Hypothalamus (tissue), 51 donors: ENCODE data around the gene PPP4R2.
A peak's percentile ranks its signal among the peaks of the same experiment; 100 is the strongest.
"Not testable (repeated sequence)": the region's sequence is repeated elsewhere in the genome, so short reads cannot be mapped to it uniquely, and the experiment has no call there.

Experiments used
- DNase-seq, 51 donors: peaks; one replicate each; lab custom pipeline; 2025; lab: John Stamatoyannopoulos, UW

The PPP4R2 gene

GRCh38 chr3:72976281-72976741, 20.3 kb upstream of the PPP4R2 start:
- no peak for DNase-seq

DNA sequence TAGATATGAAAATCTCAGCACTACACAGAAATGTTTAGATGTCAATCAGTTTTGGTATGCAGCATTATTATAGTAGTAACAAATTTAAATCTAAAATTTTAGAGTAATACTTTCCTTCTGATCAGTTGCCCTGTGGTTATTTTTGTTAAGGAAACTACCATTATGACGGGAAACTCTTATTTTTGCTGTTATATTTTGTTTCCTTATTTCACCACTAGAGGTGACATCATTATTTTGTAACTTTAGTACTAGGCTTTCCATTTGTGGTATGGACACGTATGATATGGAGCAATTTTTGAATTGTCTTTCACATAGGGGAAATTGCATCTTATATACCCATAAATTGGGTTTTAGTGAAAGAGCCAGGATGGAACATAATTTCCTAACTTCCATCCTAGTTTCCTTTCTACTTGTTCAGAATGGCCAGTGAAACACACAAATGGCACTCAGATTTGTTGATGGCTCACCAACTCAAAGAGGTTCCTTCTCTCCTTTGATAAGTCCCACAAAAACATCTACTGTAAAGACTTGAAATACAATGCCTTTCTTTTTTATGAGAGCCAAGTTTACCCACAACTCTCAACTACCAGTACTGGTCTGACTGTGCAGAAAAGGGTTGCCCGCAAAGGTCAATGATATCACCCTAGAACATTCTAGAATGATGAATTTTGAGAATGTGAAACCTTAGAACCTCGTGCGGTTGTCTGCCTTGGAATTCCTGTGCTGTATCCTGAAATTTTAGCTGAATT, 19.4 kb upstream of the PPP4R2 start:
- DNase-seq = no peak

- no peak for DNase-seq
Measured at GRCh38 chr3:72982609-72983366, 13.8 kb upstream of the PPP4R2 start.

- DNase-seq = no peak
Measured at GRCh38 chr3:72985576-72985975, 11.0 kb upstream of the PPP4R2 start.

DNA sequence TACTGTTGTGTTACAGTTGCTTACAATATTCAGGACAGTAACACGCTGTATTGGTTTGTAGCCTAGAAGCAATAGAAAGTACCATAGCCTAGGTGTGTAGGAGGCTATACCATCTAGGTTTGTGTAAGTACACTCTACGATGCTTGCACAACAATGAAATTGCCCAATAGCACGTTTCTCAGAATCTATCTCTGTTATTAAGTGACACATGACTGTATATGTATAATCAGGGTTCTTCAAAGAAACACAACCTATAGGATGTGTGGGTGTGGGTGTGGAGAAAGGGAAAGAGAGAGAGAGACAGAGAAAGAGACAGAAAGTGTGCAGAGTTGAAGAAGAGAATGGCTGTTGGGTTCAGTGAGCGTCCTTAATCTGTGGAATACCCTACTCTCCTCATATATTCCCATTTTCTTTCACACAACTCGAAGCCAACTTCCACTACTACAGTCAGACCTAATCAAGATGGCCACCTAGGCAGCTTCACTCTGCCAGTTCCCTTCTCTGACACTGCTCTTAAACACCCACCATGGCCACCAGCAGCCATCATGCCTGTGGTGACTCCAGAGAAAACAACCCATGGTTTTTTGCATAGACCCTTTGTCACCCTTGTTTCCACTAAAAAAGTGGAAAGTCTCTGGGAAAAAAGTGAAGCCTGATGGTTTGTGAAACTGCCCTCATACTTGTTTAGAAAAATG, 5.8 kb upstream of the PPP4R2 start:
- no peak for DNase-seq

GRCh38 chr3:72991522-72991921, 5.1 kb upstream of the PPP4R2 start:
- no peak for DNase-seq

DNA sequence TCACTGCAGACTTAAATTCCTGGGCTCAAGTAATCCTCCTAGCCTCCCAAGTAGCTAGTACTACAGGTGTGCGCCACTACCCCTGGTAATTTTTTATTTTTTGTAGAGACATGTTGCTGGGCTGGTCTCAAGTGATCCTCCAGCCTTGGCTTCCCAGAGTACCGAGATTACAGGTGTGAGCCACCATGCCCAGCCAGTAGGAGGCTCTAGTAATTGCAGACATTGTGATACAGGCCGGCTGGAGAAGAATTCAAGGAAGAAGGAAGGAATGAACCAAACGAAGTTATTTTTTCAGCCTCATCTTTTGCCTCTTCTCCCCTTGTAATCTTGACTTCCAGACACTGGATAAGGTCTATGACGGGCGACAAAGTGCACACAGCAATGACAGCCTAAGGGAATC, 3.2 kb upstream of the PPP4R2 start:
- no peak for DNase-seq

DNA sequence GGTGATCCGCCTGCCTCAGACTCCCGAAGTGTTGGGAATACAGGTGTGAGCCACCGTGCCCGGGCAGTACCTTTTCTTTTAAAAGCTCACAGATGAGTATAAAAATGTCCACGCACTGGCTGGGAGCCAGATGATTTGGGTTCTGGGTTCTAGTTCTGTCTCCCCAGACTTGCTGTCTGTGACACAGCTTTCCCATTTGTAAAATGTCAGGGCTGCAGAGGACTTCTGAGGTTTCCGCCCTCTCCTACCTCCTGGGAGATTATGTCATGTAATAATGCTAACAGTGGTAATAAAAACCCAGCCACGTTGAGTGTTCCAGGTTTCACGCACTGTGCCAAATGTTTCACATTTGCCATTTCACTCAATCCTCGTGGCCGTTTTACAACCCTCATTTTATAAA, 1.3 kb upstream of the PPP4R2 start:
- DNase-seq = no peak

DNA sequence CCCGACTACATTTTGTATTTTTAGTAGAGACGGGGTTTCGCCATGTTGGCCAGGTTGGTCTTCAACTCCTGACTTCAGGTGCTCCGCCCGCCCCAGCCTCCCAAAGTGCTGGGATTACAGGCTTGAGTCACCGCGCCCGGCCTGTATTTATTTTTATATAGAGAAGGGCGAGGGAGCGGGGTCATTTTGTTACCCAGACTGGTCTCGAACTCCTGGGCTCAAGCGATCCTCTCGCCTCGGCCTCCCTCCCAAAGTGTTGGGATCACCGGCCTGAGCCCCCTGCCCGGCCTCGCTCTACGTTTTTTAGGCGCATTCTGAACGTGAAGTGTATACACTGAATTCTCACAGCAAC, 514 bp upstream of the PPP4R2 start:
- DNase-seq = peak in 5 of 51 donors; percentile 17 to 52 (median 27)

- DNase-seq = peak in 14 of 51 donors; percentile 4 to 78 (median 27)
Measured at GRCh38 chr3:72997421-72997961, 880 bp downstream of the PPP4R2 start.

DNA sequence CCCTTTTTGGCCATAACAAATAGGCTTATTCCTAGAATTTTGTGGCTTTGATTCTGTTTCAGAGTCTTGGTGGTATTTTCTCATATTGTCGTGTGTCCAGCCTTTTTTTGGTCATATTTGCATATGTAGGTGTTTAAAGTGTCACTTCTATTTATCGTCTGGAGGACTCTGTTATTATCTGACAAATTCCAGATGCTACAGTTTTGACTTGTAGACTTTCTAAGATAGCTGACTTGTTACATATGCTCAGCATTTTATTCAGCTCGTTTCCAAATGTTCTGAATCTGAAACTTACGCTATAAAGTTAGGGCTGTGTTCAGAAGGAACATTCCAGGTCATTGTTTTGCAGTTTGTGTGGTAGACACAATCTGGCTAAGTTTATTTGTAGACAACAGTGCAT, 1.9 kb downstream of the PPP4R2 start:
- peak in 1 of 51 donors; percentile 7 for DNase-seq

DNA sequence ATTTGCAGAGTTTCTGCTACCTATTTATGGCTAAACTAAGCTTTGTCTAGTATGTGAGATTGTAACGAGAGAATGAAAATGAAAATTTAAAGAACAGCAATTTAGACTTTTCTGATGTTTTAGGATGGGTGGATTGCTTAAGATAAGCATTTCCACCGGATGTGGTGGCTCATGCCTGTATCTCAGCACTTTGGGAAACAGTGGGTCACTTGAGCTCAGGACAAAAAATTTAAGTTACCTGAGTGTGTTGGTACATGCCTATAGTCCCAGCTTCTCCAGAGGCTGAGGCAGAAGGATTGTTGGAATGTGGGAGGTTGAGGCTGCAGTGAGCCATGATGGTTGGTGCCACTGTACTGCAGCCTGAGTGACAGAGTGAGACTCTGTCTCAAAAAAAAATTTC, 3.3 kb downstream of the PPP4R2 start:
- DNase-seq = no peak

- DNase-seq = not testable (repeated sequence)
Measured at GRCh38 chr3:73003050-73003449, 6.4 kb downstream of the PPP4R2 start.

DNA sequence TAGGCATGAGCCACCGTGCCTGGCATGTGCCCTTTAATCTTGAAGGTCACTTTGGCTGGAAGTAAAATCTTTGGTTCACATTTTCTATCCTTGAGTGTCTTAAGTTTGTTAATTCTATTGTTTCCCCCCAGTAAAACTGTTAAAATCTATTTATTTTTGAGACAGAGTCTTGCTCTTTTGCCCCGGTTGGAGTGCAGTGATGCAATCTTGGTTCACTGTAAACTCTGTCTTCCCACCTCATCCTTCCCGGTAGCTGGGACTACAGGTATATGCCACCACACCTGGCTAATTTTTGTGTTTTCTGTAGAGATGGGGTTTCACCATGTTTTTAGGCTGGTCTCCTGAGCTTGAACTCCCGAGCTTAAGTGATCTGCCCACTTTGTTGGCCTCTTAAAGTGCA, 7.7 kb downstream of the PPP4R2 start:
- no peak for DNase-seq

- DNase-seq = no peak
Measured at GRCh38 chr3:73007992-73008712, 11.5 kb downstream of the PPP4R2 start.

GRCh38 chr3:73009008-73009407, 12.4 kb downstream of the PPP4R2 start:
- no peak for DNase-seq

DNA sequence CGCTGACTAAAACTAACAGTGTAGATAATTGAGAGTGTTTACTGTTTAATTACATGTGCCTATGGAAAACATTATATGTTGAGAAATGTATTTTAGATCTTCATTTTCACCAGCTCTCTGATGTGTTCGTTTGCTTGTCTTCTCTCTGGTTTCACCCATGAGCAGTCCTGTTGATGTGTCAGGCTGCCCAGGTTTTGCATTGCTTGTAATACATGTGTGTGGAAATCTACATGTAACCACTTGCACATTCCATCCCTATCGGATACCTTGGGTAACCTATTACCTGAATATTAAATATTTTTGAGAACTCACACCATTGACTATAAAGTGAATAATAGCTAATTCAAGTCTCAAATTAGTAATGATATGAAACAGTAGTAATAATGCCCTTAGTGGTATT, 13.1 kb downstream of the PPP4R2 start:
- no peak for DNase-seq

DNA sequence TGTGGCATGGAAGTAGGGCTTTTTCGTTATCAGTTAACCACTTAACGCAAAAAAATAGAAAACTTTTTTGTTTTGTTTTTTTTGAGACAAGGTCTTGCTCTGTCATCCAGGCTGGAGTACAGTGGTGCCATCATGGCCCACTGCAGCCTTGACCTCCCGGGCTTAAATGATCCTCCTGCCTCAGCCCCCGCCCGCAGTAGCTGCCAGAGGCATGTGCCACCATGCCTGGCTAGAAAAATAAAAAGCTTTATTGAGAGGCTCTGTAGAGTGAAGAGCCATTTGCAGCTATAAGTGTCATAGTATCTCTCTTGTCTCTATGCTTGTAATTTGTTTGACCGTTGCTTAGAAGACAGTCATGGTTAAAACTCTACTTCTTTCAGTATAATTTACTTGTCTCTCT, 13.5 kb downstream of the PPP4R2 start:
- DNase-seq = no peak

GRCh38 chr3:73018298-73018697, 21.7 kb downstream of the PPP4R2 start:
- DNase-seq = no peak

- no peak for DNase-seq
Measured at GRCh38 chr3:73018790-73019441, 22.3 kb downstream of the PPP4R2 start.
